Vagina (tissue), 2 donors: ENCODE data around the gene ARID3A. TPM values are rescaled to one million over a fixed set of nuclear protein-coding genes. Genes with fewer than 3 reads are reported as not detected.

ENCODE experiments used
- DNase-seq, 2 donors: peaks; one replicate each; pipeline ENCODE4 v3.0.0-alpha.2; 2017; ENCODE audit errors: extremely low spot score in 2 of 2
- H3K27ac ChIP-seq: fragments of 200-600 bp; sonication (generic); one replicate; pipeline ENCODE4 v1.5.1; 2019
- H3K27me3 ChIP-seq: fragments of 200-600 bp; sonication (generic); one replicate; pipeline ENCODE4 v1.5.1; 2019
- H3K36me3 ChIP-seq, 2 donors: fragments of 200-600 bp; sonication (generic); one replicate each; pipeline ENCODE4 v1.5.1; 2017 to 2019
- H3K4me1 ChIP-seq: fragments of 200-600 bp; sonication (generic); one replicate; pipeline ENCODE4 v1.5.1; 2019
- H3K4me3 ChIP-seq, 2 donors: fragments of 200-600 bp; sonication (generic); 1 replicate in 1 of 2; 2 replicates in 1 of 2; pipeline ENCODE4 v1.5.1; 2016 to 2019
- H3K9me3 ChIP-seq: fragments of 200-600 bp; sonication (generic); one replicate; pipeline ENCODE4 v1.5.1; 2019
- CTCF ChIP-seq, 3 experiments: fragments of 450-650 bp in 2 of 3; fragments of 200-600 bp in 1 of 3; sonication (generic) in 1 of 3; IDR thresholded peaks; one replicate each; pipeline ENCODE4 v1.5.1; 2017 to 2019; ENCODE audit warnings: antibody characterized with exemption in 3 of 3, mild to moderate bottlenecking in 2 of 3, moderate library complexity in 2 of 3
- POLR2A ChIP-seq, 2 donors: fragments of 450-650 bp; IDR thresholded peaks; one replicate each; pipeline ENCODE4 v1.6.1; 2017; ENCODE audit warnings: antibody characterized with exemption in 2 of 2, mild to moderate bottlenecking in 2 of 2, moderate library complexity in 2 of 2
- POLR2AphosphoS5 ChIP-seq, 2 donors: sonication (generic); formaldehyde crosslinking; IDR thresholded peaks; one replicate each; pipeline ENCODE4 v1.9.0; 2017; ENCODE audit warnings: antibody characterized with exemption in 2 of 2, mild to moderate bottlenecking in 2 of 2, low read depth in 1 of 2; ENCODE audit not compliant: insufficient read depth in 1 of 2
- intact Hi-C: fragments of 100-400 bp; cut with DNase I; formaldehyde crosslinking; loops from one replicate; pipeline ENCODE4 v1.15.1; 2023
- total RNA-seq: library from RNA; depleted of rRNA; stranded (reverse); fragments of >200 nt; gene quantifications from one replicate; pipeline ENCODE4 v1.2.3, GENCODE V29; 2016

The ARID3A gene
- total RNA-seq, 1 donor from 2014 or later = 10.3 TPM

DNA sequence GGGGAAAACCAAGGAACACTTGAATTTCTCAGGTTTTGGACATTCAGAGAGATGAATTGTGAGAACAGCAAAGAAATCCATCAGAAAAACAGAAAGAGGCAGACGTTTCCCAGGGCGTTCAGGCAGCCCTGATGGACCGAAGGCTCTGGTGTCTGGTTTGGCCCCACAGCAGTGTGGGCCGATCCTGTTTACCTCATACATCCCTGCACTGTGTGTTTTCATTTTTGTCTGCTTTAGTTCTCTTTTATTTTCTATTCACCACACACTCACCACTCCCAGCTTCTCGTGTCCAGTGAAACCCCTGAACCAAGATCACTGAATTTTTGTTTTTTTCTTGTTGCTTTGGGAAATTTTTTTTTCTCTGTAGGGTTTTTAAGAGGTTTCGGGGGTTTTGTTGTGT lies 46.4 kb downstream of the ARID3A start:
- Histone ChIP-seq H3K4me3 (no peak overlapping the region), H3K9me3 (peaks cover 7% of the 10 kb centered on the region), H3K27ac (no peak overlapping the region), H3K27me3 (no peaks in the 10 kb centered on the region), H3K4me1 (no peaks in the 10 kb centered on the region), H3K36me3 (peaks cover 0 to 40% of the 10 kb centered on the region in 2 donors)
- no peak for DNase-seq
- intact Hi-C loops = no loop called here
- no peak for TF ChIP-seq POLR2A (IDR thresholded peaks at IDR 0.05)
- TF ChIP-seq CTCF (IDR thresholded peaks at IDR 0.05) = no peak
- no peak for TF ChIP-seq POLR2AphosphoS5 (IDR thresholded peaks at IDR 0.05; ENCODE audit: insufficient read depth in 1 of 2, low read depth in 1 of 2)

GRCh38 chr19:973726-974563 lies 48.1 kb downstream of the ARID3A start:
- Histone ChIP-seq H3K27me3 (no peaks in the 10 kb centered on the region), H3K9me3 (peaks cover 7% of the 10 kb centered on the region), H3K4me1 (no peaks in the 10 kb centered on the region), H3K36me3 (peaks cover 0 to 28% of the 10 kb centered on the region in 2 donors), H3K4me3 (no peak overlapping the region), H3K27ac (no peak overlapping the region)
- intact Hi-C loops = no loop called here
- TF ChIP-seq POLR2A (IDR thresholded peaks at IDR 0.05) (no peak), CTCF (IDR thresholded peaks at IDR 0.05) (no peak), POLR2AphosphoS5 (IDR thresholded peaks at IDR 0.05; ENCODE audit: insufficient read depth in 1 of 2, low read depth in 1 of 2) (no peak)
- DNase-seq = no peak

DNA sequence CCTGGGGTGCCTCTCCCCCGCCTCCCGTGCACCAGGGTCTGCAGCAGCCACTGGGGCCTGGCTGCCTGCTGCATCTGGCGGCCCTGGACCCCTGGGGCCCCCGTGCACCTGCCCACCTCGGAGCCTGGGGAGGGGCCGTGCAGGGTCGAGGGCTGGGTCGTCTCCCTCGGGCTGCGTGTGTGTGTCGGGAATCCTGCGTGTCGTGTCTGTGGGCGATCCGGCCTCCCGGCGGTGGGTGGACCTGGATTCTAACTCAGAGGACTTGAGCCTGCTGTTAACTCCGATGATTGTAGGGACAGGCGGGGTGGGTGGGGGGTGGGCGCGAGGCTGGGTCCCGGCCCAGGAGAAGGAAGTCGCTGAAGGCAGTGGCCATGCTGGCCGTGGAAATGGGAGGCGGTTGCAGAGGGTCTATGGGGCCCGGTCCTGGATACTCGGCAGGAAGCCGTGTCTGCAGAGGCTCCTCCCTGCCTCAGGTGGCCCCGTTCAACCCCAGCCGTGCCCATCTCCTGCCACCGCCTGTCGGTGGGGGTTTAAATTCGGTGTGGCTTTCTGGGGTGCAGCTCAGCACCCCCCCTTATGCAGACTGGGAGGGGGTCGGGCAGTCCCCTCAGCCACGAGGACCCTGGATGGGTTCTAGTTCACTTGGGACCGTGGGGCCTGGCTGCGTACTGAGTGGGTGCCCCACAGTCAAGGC lies 48.9 kb downstream of the ARID3A start:
- DNase-seq = no peak
- Histone ChIP-seq H3K9me3 (peaks cover 7% of the 10 kb centered on the region), H3K36me3 (peaks cover 0 to 23% of the 10 kb centered on the region in 2 donors), H3K4me1 (no peaks in the 10 kb centered on the region), H3K27ac (no peak overlapping the region), H3K27me3 (no peaks in the 10 kb centered on the region), H3K4me3 (no peak overlapping the region)
- intact Hi-C loops = no loop called here
- TF ChIP-seq POLR2AphosphoS5 (IDR thresholded peaks at IDR 0.05; ENCODE audit: insufficient read depth in 1 of 2, low read depth in 1 of 2) (no peak), POLR2A (IDR thresholded peaks at IDR 0.05) (no peak), CTCF (IDR thresholded peaks at IDR 0.05) (no peak)

DNA sequence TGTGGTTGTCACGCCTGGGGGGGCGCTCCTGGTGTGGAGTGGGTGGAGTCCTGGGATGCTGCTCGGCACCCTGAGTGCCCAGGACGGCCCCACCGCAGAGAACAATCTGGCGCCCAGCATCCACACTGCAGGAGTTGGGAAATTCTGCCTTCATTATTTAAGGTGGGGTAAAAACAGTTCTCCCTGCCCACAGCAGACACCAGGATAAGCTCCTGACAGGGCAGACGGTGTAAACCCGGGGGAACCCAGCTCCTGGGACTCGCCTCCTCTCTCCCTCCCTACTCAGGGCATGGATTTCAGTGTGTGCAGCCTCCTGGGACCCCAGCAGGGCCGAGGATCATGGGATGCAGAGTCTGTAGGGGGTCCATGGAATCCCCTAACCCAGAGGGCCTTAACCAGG lies 50.6 kb downstream of the ARID3A start:
- intact Hi-C loops = no loop called here
- Histone ChIP-seq H3K27ac (no peak overlapping the region), H3K4me3 (no peak overlapping the region), H3K9me3 (no peaks in the 10 kb centered on the region), H3K36me3 (peaks cover 0 to 8% of the 10 kb centered on the region in 2 donors), H3K4me1 (peaks cover 7% of the 10 kb centered on the region), H3K27me3 (no peaks in the 10 kb centered on the region)
- TF ChIP-seq POLR2AphosphoS5 (IDR thresholded peaks at IDR 0.05; ENCODE audit: insufficient read depth in 1 of 2, low read depth in 1 of 2) (no peak), POLR2A (IDR thresholded peaks at IDR 0.05) (no peak), CTCF (IDR thresholded peaks at IDR 0.05) (no peak)
- DNase-seq = no peak

- Histone ChIP-seq H3K4me1 (peaks cover 7% of the 10 kb centered on the region), H3K27me3 (no peaks in the 10 kb centered on the region), H3K9me3 (no peaks in the 10 kb centered on the region), H3K4me3 (no peak overlapping the region), H3K36me3 (peaks cover 0 to 4% of the 10 kb centered on the region in 2 donors), H3K27ac (no peak overlapping the region)
- intact Hi-C loops = no loop called here
- no peak for DNase-seq
- TF ChIP-seq CTCF (IDR thresholded peaks at IDR 0.05) = no peak
- no peak for TF ChIP-seq POLR2A (IDR thresholded peaks at IDR 0.05)
- TF ChIP-seq POLR2AphosphoS5 (IDR thresholded peaks at IDR 0.05; ENCODE audit: insufficient read depth in 1 of 2, low read depth in 1 of 2) = no peak
Observed at GRCh38 chr19:977058-977464, 51.2 kb downstream of the ARID3A start.
